ENCODE results near the gene ICAM1.
A peak's percentile ranks its signal among the peaks of the same experiment; 100 is the strongest.

The ICAM1 gene

DNA sequence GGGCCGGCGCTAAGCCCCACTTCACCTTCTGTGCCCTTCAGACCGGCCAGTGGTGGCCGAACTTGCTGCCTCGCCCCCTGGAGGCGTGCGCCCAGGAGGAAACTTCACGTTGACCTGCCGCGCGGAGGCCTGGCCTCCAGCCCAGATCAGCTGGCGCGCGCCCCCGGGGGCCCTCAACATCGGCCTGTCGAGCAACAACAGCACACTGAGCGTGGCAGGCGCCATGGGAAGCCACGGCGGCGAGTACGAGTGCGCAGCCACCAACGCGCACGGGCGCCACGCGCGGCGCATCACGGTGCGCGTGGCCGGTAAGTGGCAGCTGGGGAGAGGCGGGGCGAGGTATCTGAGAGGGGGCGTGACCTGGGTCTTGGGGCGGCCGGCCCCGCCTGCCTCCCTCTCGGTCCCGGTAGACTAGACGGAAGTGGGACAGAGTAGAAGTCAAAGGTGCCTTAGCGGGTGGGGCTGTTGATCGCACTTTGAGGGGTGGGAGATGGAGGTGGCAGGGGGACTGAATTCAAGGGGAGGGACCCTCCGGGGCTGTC, 24.5 kb downstream of the ICAM1 start:
- DNase-seq: no peak

DNA sequence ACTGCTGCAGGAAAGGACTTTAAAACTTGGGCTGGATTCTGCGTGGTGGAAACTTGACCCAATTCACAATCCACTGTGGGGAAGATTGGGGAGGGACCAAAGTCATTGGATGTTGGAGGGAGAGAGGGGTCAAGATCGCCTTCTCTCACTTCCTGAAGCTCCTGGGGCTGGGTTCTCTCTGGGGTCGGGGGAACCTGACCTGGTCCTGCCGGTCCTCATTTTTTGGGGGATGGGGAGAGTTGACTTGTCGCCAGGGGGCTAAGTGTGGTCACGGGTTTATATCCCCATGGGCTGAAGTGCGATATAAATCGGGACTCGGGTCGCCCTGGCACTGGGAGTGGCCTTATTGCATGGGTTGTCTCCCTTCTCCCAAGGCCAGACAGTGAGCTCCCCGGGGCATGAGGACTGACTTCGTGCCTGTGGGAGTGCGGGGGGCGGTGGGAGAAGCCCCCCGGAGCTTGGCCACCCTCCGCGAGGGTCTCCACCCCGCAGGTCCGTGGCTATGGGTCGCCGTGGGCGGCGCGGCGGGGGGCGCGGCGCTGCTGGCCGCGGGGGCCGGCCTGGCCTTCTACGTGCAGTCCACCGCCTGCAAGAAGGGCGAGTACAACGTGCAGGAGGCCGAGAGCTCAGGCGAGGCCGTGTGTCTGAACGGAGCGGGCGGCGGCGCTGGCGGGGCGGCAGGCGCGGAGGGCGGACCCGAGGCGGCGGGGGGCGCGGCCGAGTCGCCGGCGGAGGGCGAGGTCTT, 25.1 kb downstream of the ICAM1 start:
- DNase-seq: no peak

DNA sequence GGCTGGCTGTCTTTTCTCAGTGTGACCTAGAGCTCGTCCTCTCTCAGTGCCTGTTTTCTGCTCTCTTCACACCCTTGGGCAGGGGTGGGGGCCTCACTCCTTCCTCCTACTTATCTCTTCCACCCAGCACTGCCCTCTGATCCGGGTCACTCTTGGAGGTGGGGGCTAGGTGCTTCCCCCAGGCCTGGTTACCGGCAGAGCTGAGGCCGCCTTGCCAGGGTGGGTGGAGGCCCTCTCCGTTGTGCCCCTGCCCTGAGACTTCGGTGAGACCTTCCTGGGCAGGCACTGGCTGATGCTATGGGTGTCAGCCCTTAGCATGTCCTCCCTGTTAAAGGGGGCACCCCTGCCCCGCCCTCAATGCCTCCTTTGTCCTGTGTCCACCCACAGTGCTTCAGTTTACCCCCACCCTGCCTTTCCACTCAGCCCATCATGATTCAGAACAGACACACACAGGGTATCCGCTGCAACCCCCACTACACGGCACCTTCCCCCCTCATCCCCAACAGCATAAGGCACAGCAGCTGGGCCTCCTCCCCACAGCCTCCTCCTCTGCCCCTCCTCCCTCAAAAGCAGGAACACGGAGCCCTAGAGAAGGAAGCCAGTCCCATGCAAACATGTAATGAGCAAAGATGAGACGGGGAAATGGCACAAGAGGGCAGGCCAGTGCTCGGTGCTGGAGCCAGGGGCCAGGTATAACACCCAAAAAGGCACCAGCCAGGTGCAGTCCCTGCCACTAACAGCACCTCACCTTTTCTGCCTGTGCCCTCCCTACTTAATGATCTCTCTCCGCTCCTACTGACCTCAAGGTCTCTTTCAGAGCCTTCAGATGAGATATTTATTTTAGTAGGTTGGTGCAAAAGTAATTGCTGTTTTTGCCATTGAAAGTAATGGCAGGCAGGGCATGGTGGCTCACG, 28.9 kb downstream of the ICAM1 start:
- peak; percentile 47 for DNase-seq

DNA sequence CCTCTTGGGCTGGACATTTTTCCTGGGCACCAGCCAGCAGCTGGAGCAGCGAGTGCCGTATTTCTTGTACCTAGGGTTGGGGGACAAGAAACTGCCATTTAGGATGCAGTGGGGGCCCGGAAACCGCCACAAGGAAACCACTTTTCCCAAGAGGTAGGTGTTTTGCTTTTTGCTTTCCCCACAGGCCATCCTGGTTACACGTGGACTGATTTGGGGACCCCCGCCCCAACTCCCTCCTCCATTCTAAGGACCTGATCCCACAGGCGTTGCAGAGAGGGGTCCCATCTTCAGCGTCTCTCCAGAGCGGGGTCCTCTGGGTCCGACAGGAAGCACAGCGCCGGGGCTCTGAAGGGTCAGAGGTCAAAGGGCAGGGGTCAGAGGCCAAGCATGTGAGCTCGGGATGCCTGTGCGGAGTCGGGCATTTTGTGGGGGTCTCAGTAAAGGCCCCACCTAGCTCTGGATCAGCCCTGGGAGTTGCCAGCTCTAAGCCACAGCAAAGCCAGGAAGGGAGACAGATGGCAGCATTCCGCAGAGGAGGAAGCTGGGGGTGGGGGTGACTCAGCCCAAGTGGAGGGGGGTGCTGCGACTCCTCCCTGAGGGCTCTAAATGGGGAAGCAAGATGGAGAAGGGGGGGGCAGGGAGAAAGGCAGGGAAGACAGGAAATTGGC, 34.4 kb downstream of the ICAM1 start:
- no peak for DNase-seq

DNA sequence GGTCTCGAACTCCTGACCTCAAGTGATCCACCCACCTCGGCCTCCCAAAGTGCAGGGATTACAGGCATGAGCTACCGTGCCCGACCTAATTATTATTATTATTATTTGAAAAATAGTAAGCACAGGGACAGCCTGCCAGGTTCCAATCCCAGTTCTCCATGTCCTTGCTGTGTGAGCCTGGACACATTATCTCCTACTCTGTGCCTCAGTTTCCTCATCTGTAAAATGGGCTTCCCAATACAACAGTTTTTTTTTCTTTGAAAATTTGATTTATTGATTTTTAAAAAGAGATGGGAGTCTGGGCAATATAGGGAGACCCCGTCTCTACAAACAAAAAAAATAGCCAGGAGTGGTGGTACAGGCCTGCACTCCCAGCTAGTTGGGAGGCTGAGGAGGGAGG, 35.4 kb downstream of the ICAM1 start:
- no peak for DNase-seq

DNA sequence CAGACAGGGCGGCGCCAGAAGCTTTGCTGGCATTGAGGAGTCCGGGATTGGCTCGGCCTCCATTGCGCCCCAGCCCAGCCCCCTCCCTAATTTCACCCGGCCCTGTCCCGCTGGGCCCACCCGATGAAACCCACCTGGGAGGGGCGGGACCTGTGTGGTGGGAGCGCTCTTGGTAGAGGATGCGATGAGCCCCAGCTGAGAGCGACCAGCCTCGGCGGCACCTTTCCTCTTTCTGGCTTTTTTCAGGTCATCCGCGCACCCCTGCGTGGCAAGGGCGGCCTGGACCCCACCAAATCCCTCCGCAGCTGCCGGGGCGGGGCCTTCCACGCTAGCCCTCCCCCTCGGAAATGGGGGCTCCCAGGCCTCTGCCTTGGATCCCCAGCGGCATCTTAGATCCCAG, 38.5 kb downstream of the ICAM1 start, which contains the start of gene ZGLP1:
Gene ZGLP1, minus strand, starts transcription at position 393 of the 400 bp plus-strand sequence.
- DNase-seq: no peak

DNA sequence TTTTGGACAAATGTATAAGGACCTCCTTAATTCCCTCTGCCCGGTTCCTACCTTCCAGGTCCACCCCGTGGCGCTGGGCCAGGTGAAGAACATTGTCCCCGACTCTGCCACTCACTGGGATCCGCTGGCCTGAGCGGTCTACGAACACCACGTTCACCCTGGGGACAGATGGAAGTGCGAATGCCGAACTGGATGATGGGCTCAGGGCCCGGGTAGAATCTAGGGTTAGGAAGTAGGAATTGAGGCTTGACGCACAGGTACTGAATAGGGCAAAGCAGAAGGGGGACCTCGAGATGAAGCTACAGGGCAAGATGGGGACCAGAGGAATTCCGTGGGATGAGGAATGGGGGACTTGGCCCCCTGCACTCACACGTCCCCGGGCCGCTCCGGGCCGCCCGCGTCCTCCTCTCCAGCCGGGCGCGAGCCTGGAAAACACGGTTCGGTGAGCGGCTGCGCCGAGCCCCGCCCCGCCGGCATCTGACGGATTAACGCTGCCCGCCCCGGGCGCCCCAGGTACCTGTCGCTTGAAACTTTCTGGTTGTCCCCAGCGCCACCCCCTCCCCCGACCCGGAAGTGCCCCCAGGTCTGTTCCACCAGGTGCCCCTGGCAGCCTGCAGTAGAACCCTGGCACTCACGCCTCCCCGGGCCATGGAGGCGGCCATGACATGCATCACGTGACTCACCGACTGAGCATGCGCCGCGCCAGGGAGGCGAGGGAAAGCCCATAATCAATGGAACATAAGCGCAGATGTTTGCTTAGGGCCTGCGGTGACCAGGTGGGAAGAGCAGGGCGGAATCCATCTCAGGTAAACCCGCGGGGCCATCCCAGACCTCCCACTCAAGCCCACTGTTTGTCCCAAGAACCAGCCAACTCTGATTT, 44.7 kb downstream of the ICAM1 start, which contains the start of gene FDX2:
Gene FDX2, minus strand, starts transcription at position 681 of the 880 bp plus-strand sequence. Its CDS starts 19 bp downstream, at position 662.
- DNase-seq: peak; percentile 68

DNA sequence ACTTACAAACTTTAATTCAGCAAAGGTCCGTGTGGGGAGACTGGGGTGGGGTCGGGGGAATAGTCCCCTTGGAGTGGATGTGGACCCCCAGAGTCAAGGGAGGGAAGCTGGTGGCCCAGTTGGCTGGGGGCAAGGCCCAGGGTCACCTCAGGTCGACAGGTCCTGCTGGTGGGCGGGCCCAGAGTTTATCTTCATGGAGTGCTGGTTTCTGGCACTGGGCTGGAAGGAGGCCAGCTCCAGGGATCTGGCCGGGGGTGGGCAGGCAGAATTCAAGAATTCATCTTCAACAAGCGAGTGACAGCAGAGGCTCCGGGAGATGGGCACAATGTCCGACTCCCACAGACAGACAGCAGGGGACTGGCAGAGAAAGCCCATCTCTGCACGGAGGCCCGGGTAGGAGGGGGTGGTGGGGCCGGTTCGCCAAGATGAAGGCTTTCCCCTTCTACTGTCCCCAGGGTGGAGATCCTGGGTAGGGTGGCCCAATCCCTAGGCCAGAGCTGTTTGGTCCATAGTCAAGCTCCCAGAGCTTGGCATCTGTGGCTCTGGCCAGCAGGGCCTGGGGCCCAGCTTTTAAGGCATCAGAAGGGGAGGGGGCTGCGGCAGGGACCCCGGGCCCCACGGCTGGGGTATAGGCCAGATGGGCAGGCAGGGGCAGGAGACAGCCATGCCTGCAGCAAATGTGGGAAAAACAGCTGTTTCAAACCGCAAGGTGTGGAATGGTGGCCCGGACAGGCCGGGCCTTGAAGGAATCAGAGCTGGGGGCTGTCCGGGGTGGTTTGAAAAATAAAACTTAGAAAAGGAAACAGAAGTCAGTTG, 45.5 kb downstream of the ICAM1 start:
- DNase-seq: no peak

DNA sequence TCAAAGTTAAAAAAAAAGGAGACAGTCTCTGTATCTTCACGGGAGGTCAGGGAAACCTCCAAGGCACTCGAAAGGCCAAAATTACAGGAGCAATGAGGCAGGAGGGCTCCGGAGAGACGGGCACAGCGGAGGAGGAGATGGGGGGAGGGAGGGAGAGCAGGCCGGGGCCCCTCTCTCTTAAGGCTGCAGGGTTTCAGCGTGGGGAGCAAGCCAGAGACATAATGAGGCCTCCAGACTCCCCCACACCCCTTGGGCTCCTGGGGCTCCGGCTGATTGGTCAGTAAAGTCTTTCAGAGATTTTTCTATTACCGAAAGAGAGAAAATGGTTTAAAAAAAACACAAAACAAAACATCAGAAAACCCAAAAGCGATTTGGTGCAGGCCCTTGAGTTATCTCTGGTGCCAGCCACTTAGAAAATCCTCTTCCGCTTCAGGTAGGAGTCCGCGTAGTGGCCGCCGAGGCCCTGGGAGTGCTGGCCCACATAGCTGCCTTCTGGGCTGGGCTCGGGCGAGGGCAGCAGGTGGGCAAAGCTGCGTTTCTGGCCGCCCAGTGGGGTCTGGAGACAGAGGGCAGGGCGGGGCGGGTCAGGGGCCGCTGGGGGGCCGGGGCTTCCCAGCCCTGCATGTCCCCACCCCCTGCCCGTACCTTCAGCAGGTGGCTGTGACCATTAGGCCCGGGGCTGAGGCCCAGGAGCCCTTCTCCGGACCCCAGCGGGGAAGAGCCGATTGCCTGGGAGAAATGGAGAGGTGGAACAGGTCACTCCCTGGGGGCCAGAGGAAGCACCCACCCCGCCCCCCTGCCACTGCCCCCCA, 46.3 kb downstream of the ICAM1 start:
- no peak for DNase-seq

DNA sequence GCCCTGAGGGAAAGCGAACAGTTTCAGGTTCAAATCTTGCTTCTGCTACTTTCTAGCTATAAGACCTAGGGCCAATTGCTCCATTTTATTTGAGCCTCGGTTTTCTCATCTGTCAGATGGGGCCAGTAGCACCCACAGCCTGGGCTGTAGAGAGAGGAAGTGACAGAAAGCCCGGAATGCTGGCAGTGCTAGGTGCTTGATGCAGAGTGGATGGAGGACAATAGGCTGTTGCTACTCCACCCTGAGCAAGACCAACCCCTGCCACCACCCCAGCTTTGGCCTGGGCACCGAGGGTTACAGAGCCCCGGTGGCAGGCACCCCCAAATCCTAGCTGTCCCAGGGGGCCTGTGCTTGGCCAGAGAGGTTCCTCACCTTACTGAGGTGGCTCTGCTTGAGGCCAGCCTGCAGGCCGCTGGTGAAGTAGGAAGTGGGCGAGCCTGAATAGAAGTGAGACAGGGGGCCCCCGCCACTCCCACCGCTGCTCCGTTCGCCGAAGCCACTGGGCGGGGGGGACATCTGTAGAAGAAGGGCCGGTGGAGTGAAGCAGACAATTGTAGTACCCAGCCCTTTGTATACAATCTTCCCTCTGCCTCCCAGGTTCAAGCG, 47.0 kb downstream of the ICAM1 start:
- DNase-seq: no peak

DNA sequence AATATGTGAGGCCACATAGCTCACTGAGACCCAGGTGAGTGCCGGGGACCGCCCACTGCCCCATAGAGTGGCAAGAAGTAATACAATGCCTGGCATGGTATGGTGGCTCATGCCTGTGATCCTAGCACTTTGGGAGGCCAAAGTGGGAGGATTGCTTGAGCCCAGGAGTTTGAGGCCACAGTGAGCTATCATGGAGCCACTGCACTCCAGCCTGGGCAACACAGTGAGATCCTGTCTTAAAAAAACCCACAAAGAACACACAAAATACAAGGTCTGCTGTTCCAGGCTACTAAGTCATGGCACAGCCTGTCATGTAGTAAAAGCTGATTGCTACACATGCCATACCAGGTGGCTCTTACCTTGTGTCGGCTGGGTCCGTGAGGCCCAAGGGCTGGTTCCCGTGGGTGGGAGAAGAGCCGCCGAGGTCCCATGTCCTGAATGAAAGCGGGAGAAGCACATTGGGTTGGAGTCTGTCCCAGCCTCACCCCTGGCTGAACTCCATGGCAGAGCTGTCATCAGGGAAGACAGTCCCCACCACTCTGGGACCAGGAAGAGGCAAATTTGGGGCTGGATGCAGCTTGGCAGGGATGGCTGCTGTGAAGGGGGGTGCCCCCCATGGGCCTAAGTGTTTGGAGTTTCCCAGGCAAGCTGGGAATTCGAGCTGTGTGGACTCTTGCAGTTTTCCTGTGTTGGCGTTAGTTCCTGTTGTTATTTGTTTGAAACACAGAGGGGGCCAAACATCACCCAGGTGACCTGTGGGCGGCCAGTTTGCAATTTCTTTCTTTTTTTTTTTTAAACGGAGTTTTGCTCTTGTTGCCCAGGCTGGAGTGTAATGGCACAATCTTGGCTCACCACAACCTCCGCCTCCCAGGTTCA, 48.1 kb downstream of the ICAM1 start:
- no peak for DNase-seq

DNA sequence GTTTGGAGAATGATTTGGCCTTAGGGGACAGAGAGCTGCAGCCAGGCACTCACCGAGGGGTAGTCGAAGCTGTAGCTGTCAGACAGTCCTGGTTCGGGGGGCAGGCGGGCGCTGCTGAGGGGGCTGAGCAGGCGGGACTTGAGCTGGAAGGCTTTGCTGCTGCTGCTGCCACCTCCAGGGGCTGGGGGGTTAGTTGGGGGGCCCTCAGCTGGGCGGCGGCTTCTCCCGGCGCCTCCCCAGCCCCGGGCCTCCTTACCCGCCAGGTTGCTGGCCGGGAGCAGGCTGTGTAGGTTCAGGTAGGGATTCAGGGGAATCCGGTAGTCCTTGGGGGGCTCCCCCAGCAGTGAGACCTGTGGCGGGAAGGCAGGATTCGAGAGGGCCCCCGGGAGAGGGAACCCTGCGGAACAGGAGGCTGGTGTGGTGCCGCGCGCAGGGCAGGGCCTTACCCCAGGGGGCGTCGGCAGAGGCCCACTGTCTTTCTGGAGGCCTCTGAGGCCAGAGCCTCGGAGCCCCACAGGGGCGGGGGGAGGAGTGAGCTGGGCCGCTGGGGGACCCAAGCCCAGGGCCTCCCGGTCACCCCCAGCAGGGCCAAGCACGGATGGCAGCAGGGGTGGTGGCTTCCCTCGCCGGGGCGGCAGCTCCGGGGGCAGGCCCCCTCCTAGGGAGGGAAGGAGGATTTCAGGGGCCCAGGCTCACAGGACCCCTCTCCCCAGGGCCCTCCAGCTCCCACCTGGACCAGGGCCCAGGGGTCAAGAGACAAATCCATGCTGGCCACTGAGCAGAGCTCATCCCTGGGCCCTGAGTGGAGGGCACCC, 49.9 kb downstream of the ICAM1 start:
- no peak for DNase-seq

DNA sequence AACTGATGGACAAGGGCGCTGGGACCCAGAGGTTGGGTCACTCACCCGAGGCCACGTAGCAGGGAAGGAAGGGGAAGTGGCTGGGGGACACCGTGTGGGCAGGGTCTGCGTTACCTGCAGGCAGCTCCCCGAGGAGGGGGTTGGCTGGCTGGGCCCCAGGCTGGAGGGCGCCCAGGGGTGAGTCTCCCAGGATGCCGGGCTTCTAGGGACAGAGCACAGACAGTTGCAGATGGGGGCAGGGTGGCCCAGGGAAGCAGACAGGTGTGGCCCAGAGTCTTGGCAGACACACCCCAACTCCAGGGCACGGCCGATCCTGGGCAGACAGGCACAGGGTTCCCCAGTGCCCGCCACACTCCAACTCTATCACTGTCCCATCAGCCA, 50.5 kb downstream of the ICAM1 start:
- DNase-seq: no peak

DNA sequence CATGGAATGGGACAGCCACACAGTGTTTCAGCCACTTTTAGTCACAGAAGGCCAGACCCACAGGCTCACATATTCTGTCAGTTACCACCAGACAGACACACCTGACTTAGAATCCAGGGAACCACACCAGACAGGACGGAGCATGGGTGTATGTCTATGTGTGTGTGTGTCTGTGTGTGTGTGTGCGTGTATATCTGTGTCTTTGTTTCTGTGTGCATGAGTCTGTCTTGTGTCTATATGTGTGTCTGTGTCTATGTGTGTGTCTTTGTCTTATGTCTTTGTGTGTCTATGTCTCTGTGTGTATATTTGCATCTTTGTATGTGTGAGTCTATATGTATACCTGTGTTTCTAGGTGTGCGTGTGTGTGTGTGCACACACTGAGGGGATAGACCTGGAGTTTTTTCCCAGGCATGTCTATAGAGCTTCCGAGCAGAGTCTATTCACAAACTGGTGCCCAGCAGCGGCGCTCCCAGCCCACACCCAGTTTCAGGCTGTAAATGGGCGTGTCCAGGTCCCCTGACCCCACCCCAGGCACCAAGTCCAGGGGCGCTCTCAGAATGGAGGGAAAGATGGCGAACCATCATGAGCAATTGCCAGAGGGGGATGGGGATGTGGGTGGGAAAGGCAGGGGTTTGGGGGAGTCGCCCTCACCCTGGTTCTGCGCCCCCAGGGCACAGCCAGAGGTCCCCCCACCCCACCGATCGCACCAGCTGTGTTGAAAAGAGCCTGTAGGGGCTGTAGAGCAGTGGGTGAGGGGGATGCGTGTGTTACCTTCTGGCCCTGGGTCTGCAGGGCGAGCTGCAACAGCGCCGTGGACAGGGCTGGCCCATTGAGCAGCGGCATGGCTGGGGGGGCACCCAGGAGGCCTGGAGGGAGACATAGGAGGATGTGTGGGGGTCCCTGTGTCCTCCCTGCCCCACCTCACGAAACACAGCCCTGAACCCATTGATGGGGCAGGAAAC, 51.2 kb downstream of the ICAM1 start:
- no peak for DNase-seq

DNA sequence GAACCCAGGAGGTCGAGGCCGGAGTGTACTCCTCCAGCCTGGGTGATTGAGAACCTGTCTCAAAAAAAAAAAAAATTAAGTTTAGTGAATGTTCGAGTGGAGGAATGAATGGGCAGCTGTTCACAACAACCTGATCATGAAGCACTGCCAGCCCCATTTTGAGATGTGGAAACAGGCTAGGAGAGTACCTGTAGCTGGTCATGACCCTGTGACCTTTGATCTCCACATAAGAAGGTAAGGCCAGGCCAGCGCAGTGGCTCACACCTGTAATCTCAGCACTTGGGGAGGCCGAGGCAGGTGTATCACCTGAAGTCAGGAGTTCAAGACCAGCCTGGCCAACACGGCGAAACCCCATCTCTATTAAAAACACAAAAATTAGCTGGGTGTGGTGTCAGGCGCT, 54.8 kb downstream of the ICAM1 start:
- no peak for DNase-seq

DNA sequence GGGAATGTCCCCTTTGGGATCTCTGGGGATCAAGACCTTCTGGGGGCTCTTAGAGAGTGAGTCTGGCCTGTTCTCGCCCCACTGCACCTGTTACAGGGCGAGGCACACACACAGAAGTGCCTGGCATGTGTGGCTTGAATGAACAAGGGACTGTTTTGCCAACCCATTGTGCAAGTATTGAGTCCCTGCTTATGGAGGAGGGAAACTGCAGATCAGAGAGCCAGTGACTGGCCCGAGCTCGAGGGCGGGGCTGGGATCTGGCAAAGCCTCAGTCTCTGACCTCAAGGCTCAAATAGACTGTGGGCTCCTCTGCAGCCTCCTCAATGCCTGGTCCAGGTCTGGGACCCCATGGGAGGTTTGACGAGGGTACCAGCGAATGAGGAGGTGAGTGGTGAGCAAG, 56.9 kb downstream of the ICAM1 start:
- DNase-seq: no peak

Measured in NCI-H1694 (cell line).